DND-41 (cell line): ENCODE measurements around the gene DEPDC4.
"Not testable (repeated sequence)": the region's sequence is repeated elsewhere in the genome, so short reads cannot be mapped to it uniquely, and the experiment has no call there.

Source experiments
- CTCF ChIP-seq: IDR thresholded peaks from 2 replicates; pipeline ENCODE4 v1.5.1; 2012; ENCODE audit warnings: borderline replicate concordance, low read length, moderate library complexity, mild to moderate bottlenecking; ENCODE audit not compliant: poor library complexity, severe bottlenecking; ENCODE audit errors: extremely low read depth
- EZH2 ChIP-seq: IDR thresholded peaks from 3 replicates; pipeline ENCODE4 v1.6.1; 2012; ENCODE audit warnings: borderline replicate concordance, low read depth, mild to moderate bottlenecking, moderate library complexity, low read length, inconsistent platforms; ENCODE audit not compliant: severe bottlenecking

- not testable (repeated sequence) for TF ChIP-seq CTCF, EZH2
Observed at GRCh38 chr12:100265107-100265506, 1.8 kb downstream of the DEPDC4 start.
